G401 (cell line): ENCODE results near the gene PCSK1N. TPM values are rescaled to one million over a fixed set of nuclear protein-coding genes. Genes with fewer than 3 reads are reported as not detected.
"Not testable (repeated sequence)": the region's sequence is repeated elsewhere in the genome, so short reads cannot be mapped to it uniquely, and the experiment has no call there.

Source experiments
- DNase-seq: peaks from one replicate; pipeline ENCODE4 v3.0.0-alpha.2; 2015; ENCODE audit warnings: low spot score
- in situ Hi-C: cut with HindIII; loops from 2 replicates; pipeline ENCODE4 v1.10.0; 2016; ENCODE audit warnings: low sequenced_read_pairs, mixed read lengths
- total RNA-seq: library from RNA; depleted of rRNA; stranded (reverse); fragments of >200 nt; shearing (Covaris generic); gene quantifications from 2 replicates; pipeline ENCODE4 v1.2.3, GENCODE V29; 2014; rRNA removed

PCSK1N gene, protein sequence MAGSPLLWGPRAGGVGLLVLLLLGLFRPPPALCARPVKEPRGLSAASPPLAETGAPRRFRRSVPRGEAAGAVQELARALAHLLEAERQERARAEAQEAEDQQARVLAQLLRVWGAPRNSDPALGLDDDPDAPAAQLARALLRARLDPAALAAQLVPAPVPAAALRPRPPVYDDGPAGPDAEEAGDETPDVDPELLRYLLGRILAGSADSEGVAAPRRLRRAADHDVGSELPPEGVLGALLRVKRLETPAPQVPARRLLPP
- 3.5 TPM in 1 of 2 replicates, not detected in the other for total RNA-seq

DNA sequence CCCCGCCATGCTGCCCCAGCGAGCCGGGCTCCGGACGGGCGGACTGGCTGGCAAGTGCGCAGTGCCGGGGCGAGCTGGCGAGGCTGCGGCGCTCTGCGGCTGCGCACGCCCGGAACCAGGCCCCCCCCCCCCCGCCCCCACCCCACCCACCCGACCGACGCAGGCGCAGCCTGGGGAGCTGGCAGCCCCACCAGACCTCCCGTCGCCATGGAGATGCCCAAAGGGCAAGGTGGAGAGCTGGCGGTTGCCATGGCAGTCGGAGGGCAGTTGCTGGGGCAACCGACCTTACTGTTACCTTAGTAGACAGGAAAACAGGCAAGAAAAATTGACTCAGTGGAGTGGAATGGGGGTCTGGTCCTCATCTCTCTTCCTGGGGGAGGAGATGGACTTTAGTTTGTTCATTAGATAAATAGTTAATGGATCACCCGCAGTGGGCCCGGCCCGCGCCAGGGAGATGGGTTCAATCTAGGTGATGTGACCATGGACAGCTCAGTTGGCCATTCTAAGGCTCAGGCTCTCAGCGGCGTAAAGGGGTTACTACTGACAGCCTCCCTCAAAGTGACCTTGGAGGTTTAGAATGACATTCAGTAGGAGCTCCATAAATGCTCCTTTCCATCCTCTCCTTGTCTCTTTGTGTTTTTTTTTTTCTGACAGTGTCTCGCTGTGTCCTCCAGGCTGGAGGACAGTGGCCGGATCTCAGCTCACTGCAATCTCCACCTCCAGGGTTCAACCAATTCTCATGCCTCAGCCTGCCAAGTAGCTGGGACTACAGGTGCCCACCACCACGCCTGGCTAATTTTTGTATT, at the start of gene PCSK1N:
PCSK1N (minus strand) TSS at position 87 of the 806 bp plus-strand sequence; CDS start at position 9, 78 bp downstream.
- in situ Hi-C loops: no loop called here
- DNase-seq: peak; percentile 81

DNA sequence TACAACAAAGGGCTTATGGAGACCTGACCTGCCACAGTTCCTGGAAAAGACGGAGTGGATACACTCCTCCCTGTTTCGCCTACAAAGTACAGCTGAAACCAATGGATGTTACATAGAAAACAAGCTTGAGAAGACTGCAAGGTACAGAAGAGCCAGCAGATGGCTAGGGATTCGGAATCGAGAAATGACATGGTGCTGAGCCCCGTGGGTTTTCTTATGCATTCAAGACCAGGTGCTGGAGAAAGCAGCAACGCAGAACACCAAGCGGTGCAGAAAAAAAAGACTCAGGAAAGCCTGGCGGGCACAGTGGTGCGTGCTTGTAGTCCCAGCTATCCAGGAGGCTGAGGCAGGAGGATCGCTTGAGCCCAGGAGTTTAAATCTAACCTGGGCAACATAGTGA, 48.3 kb upstream of the PCSK1N start:
- in situ Hi-C loops: no loop called here
- no peak for DNase-seq

DNA sequence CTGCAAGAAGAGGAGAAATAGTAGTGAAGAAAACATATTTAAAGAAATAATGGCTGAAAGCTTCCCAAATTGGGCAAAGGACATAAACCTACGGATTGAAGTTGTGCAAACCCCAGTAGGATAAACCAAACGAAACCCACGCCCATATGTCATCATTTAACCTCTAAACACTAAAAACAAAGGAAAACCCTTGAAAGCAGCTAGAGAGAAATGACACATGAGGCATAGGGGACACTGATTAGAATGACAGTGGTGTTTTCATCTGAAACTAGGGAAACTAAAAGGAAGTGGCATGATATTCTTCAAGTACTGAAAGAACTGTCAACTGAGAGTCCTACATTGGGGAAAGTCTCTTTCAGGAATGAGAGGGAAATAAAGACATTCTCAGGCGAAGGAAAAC, 41.5 kb upstream of the PCSK1N start:
- DNase-seq, in situ Hi-C loops: not testable (repeated sequence)

DNA sequence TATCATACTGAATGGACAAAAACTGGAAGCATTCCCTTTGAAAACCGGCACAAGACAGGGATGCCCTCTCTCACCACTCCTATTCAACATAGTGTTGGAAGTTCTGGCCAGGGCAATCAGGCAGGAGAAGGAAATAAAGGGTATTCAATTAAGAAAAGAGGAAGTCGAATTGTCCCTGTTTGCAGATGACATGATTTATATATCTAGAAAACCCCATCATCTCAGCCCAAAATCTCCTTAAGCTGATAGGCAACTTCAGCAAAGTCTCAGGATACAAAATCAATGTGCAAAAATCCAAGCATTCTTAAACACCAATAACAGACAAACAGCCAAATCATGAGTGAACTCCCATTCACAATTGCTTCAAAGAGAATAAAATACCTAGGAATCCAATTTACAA, 36.6 kb upstream of the PCSK1N start:
- DNase-seq, in situ Hi-C loops: not testable (repeated sequence)

DNA sequence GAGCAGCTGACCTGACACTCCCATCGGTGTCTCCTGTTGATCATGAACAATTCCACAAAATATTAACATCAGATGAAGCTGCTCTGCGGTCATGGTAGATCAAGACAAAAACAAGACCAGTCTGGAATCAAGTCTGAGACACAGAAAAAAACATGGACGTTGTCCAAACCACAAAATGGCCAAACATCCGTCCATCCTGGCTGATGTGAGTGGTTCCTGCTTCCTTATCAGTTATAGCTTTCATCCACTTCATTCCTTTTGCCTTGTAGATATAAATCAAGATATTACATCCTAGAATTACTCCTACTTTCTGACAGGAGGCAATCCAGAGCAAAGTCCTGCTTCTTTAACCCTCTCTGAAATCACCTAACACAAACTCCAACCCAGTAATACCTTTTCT, 28.8 kb upstream of the PCSK1N start:
- in situ Hi-C loops: no loop called here
- no peak for DNase-seq

DNA sequence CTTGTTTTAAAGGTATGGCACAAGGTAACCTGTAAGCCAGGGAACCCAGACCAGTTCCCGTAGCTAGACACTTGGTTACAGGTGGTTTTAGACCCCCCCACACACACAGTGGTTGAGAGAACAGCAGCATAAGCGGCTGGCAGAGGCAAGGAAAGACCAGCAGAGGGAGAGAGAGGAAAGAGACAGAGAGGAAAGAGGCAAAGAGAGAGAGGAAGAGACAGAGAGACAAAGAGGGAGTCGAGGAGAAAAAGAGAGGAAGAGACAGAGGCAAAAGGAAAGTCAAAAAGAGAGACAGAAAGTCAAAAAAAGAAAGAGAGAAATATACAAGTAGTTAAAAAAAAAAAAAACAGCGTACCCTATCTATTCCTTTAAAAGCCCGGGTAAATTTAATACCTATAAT, 19.5 kb upstream of the PCSK1N start:
- DNase-seq: no peak
- in situ Hi-C loops: no loop called here

DNA sequence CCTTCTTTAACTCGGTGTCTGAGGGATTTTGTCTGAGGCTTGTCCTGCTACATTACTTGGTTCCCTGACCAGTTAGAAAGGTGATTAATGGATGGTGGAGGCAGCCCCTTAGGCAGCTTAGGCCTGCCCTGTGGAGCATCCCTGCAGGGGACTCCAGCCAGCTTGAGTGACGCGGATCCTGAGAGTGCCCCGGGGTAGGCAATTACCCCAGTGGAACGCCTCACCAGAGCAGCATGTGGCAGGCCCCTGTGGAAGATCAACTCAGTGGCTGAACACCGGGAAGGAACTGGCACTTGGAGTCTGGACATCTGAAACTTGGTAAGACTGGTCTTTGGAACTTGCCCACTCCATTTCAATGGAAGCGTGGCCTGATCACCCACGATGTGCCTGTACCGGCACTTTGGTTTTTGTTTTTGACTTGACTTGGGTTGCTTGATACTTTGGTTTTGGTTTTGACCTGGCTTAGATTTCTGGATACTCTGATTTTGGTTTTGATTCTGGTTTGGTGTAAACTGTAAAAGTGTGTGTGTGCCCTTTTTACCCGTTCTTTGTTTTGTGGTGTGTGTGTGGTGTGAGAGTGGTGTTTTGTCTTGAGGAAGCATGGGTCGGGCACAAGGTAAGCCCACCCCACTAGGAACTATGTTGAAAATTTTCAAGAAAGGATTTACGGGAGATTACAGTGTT, 18.9 kb upstream of the PCSK1N start:
- DNase-seq, in situ Hi-C loops: not testable (repeated sequence)

DNA sequence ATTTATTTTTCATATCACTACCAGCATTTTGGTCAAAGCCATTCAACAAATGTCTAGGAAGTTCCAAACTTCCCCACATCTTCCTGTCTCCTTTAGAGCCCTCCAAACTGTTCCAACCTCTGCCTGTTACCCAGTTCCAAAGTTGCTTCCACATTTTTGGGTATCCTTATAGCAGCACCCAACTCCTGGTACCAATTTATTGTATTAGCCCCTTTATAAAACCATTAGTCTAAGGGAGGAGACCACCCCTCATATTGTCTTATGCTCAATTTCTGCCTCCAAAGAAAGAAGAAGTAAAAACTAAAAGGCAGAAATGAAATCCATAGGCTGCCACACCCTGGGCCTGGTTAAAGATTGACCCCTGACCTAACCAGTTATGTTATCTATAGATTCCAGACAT, 18.1 kb upstream of the PCSK1N start:
- DNase-seq, in situ Hi-C loops: not testable (repeated sequence)

DNA sequence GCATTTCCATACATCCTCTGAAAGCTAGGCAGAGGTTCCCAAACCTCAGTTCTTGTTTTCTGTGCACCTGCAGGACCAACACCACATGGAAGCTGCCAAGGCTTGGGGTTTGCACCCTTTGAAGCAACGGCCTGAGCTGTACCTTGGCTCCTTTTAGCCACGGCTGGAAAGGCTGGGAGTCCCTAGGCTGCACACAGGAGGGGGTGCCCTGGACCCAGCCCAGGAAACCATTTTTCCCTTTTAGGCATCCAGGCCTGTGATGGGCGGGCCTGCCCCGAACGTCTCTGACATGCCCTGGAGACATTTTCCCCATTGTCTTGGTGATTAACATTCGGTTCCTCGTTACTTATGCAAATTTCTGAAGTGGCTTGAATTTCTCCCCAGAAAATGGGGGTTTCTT, 17.4 kb upstream of the PCSK1N start:
- no peak for DNase-seq
- in situ Hi-C loops: no loop called here

DNA sequence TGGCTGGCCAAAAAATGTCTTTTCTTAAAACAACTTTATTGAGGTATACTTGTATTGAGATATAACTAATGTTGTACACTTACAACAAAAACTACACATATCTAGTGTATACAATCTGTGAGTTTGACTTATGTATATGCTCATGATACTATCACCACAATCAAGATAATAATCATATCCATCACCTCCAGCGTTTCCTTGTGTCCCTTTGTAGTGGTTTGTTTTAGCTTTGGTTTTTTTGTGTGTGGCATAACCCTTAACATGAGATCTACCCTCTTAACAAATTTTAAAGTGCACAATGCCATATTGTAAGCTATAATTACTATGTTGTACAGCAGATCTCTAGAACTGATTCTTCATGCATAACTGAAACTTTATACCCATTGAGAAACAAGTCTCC, 13.4 kb upstream of the PCSK1N start:
- DNase-seq: no peak
- in situ Hi-C loops: no loop called here

DNA sequence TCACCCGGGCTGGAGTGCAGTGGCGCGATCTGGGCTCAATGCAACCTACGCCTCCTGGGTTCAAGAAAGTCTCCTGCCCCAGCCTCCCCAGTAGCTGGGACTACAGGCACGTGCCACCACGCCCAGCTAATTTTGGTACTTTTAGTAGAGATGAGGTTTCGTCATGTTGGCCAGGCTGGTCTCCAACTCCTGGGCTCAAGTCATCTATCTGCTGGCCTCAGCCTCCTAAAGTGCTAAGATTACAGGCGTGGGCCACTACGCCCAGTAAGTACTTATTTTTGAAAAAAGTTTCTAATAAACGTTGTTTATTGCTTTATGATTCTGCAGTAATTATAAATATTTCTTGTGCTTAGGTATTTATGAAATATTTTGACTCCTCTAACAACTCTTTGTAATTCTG, 4.3 kb upstream of the PCSK1N start:
- no peak for DNase-seq
- in situ Hi-C loops: no loop called here

DNA sequence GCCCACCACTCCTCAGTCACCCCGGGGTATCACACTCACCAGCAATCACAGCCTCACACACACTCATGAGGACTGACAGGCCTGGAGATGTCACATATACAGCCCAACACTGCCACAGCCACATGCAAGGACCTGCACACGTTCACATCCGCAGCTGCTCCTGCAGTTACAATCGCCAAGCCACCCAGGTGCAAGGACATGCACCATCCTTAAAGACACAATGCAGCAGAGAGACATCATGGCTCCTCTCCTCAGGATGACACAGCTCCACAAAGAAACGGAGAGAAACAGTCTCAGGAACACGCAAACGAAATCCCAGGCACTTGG, 1.1 kb downstream of the PCSK1N start:
- DNase-seq: peak; percentile 38

DNA sequence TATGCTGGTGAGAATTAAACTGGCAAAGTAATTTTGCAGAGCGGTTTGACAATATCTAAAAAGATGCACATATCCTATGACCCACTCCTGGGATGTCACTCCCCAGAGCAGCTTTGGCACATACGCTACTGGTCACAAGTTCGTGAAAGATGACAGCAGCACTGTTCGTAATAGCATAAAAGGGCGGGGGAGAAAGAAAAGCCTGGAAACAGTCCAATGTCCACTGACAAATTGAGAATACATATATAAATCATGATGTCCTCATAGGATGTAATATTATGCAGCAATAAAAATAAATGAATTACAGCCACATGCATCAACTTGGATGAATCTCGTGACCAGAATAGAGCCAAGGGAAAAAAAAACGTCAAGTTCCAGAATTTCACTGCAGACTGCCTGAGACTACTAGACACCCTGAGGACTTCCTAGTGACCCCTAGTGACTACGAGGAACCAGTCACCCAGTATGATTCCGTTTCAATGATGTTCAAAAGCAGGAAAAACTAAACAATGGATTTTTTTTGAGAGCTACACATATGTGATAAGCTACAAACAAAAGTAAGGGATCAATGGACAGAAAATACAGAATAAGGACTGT, 1.8 kb downstream of the PCSK1N start:
- peak; percentile 38 for DNase-seq
- in situ Hi-C loops: no loop called here

More for the DNA sequence above, 1.1 kb downstream of the PCSK1N start:
- in situ Hi-C loops: no loop called here

DNA sequence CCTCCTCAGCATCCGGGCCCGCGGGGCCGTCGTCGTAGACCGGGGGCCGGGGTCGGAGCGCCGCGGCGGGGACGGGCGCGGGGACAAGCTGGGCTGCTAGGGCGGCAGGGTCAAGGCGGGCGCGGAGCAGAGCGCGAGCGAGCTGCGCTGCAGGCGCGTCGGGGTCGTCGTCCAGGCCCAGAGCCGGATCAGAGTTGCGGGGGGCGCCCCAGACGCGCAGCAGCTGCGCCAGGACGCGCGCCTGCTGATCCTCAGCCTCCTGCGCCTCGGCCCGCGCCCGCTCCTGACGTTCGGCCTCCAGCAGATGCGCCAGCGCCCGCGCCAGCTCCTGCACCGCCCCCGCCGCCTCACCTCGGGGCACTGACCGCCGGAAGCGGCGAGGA, 3.5 kb downstream of the PCSK1N start:
- DNase-seq: no peak
- in situ Hi-C loops: no loop called here

DNA sequence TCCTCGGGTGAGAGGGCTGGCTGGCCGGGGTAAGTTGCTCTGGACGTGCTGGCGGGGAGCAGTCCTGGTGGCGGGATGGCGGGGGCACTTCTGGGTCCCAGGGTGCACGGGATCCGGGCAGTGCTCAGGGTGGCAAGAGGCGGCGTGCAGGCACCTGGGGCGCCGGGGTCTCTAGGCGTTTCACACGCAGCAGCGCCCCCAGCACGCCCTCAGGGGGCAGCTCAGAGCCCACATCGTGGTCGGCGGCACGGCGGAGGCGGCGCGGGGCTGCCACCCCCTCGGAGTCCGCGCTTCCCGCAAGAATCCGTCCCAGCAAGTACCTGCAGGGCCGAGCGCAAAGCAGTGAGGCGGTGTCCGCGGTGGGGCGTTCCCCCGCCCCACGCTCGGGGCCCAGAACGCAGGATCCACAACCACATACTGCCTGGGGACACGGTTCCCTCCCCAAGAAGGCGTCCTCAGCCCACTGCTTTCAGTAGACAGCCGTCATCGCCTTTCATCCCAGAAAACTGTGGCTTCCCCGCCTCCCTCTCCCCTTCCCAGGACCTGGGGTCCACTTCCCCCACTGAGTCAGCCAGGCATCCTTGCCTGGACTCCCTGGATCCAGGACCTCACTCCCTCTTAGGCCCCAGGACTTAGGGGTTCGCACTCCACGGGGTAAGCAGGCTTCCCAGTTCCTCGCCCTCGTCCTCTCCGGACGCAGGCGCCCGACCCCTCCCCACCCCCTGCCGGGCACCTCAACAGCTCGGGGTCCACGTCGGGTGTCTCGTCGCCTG, 4.1 kb downstream of the PCSK1N start:
- in situ Hi-C loops: no loop called here
- DNase-seq: no peak

DNA sequence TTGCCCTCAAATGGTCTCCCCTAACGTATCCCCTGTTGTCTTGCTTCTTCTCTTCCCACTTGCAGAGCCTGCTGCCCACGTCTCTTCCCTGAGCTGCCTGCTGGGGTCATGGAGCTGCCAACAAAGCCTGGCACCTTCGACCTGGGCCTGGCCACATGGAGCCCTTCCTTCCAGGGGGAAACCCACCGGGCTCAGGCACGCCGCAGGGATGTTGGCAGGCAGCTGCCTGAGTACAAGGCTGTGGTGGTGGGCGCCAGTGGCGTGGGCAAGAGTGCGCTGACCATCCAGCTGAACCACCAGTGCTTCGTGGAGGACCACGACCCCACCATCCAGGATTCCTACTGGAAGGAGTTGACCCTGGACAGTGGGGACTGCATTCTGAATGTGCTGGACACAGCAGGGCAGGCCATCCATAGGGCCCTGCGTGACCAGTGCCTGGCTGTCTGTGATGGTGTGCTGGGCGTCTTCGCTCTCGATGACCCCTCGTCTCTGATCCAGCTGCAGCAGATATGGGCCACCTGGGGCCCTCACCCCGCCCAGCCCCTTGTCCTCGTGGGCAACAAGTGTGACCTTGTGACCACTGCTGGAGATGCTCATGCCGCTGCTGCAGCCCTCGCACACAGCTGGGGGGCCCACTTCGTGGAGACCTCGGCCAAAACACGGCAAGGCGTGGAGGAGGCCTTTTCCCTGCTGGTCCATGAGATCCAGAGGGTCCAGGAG, 6.2 kb downstream of the PCSK1N start:
- no peak for DNase-seq
- in situ Hi-C loops: no loop called here

DNA sequence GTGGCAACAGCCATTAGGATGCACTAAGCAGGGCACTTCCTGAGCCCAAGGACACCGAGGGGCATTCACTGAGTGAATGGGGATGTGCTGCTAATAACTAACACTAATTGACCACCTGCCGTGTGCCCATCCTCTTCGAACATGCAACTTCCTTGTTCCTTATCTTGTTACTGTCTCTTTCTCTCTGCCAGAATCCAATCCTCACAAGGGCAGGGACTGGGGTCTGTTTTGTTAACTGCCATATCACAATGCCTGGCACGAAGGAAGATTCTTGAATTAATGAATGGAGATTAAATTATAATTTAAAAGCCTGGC, 7.8 kb downstream of the PCSK1N start:
- no peak for DNase-seq
- in situ Hi-C loops: no loop called here

DNA sequence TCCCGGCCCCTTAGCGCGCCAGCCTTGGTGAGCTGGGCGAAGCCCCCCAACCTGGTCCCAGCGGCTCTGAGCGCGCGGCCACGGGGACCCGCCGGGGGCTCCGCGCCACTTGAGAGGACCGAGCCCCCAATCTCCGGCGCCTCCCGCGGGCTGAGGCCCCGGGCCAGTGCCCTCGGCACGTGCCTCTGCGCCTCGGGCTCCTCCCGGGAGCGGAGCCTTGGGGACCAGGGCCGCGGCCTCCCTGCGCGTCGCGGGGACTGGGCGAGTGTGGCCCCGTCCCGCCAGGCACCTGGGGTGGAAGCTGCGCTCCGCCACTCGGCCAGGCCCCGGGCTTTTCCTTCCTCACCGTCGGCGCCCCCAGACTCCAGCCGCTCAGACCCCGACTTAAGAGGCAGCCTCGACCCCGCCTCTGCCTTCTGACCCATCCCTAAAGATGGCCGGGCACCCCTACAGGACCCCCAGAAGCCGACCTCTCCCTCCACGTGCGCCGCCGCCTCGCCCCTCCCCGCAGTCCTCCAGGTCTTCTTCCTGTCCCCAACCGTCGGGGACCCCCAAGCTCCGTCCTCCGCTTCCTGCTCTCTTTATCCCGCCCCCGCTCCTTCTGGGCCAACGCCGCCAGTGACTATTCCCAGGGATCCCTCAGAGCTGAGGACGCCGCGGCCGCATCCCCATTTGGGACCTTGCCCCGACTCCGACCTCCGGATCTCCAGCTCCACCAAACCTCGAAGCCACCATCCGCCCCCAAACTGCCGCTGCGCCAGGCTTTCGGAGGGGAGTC, 8.3 kb downstream of the PCSK1N start:
- in situ Hi-C loops: no loop called here
- no peak for DNase-seq
